TTC549 (cell line): ENCODE data around the gene FBXL17.

ENCODE experiments used
- FAIRE-seq: peaks from 2 replicates; lab custom pipeline; 2012; peaks lifted over from hg19 to GRCh38; lab: Jason Lieb, UNC

The FBXL17 gene

GRCh38 chr5:107990881-107991810 lies 390.8 kb downstream of the FBXL17 start:
- no peak for FAIRE-seq

DNA sequence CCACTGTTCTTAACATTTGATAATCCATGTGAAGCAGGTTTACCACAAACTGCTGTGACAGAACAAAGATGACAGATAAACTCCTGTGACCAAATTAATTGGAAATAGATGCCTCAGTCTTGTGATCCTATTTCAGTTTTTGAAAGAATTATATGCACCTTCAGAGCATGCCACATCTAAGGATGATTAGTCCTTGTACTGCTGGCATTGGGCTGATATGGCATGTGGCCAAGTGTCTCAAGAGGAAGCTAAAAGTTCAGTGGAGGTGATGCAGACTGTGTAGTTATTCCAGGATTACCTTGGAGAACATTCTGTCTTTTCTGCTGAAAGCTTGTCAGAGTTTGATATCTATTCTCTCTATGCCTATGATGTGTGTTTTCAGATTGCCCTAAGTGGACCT lies 396.8 kb downstream of the FBXL17 start:
- FAIRE-seq = no peak

GRCh38 chr5:107982703-107983425 lies 399.0 kb downstream of the FBXL17 start:
- FAIRE-seq = no peak

DNA sequence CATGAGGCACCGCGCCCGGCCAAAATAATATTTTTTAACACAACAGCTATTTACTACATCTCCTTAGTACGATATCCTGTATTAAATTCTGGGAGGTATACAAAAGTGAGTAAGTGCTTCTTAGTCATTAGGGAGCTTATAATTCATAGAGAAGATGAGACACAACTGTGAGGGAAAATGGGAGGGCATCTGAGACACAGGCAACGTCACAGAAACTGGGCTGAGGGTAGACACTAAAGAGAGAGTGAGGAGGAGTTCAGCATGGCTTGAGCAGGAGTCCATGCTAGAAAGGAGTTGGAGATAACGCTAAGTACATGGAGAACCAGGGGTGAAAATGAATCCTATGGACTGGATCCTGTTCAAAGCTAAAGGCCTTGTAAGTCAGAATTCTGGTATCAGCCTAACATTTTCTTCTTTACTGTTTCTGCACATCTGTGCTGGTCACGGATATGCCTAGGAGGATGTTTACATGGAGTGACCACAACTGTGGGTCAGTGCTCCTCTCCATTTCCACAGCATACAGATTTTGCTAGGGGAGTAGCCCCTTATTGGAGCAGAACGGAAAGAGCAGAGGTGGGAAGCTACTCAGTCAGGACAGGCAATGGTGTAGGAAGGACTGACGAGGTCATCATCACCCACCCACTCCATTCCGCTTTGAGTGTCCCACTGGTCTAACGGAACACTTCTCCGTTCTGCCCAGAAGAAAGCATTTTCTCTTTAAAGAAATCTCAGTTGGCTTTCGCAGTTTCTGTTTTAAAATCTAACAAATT lies 400.8 kb downstream of the FBXL17 start:
- no peak for FAIRE-seq

DNA sequence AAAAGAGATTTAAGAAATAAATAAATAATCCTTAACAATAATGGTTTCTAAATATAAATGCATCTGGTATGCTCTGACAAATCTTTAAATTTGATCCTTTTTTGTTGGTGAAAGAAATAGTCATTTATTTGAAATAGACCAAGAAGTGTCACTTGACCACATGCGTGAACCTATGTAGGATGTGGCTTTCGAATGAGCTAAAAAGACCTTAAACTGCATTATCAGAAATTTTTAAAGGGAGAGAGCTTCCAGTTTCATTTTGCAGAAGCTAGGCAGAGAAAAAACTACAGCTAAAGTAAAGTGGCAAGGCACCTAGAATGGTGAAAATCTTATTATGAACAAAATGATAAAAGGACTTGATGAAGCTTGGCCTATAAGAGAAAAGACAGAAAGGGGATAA lies 402.0 kb downstream of the FBXL17 start:
- no peak for FAIRE-seq

GRCh38 chr5:107979291-107979690 lies 402.6 kb downstream of the FBXL17 start:
- no peak for FAIRE-seq

GRCh38 chr5:107977550-107978071 lies 404.3 kb downstream of the FBXL17 start:
- FAIRE-seq = no peak

DNA sequence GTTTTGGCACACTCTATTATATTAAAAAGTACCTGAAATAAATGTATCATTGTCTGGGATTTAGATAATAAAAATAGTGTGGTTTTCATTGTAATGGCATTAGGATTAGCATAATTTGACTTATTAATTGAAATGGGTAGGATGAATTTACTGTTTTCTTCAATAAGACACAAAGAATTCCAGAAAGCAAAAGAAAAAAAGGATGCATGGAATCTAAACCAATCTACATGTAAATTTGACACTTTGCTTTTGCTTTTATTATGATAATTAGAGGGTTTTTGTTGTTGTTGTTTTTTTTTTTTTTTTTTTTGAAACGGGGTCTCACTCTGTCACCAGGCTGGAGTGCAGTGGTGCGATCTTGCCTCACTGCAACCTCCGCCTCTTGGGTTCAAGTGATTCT lies 406.3 kb downstream of the FBXL17 start:
- FAIRE-seq = no peak

- no peak for FAIRE-seq
These were observed 410.1 kb downstream of the FBXL17 start for GRCh38 chr5:107971846-107972245.

DNA sequence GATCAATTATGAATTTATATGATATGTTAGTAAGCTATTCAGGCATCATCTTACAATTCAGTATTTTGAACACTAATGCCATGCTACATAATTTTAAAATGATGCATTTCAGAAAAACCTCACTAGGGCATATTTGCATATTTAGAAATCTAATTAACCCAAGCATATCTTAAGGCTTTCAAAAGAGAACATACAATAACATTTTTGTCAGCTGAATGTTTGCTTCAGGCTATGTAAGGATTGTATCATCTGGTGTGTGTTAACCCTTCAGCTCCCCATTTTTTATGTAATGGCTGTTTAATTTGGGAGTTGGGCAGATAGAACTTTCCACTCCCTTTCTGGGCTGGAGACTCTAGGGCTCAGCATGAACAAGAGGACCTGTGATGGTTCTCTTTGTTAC lies 412.1 kb downstream of the FBXL17 start:
- no peak for FAIRE-seq

DNA sequence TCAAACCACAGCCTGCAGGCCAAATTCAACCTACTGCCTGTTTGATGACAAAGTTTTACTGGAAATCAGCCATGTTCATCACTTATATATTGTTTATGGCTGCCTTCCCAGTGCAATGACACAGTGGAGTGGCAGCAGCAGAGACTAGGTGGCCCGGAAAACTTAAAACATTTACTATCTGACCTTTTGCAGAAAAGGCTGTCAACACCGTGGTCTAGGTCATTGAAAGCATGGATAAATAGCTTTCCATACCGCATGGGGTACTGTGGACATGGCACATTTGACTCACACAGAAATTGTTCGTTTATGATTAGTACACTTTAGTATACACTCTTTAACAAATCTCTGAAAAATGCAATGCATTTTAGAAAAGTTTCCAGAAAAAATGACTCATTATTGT lies 412.9 kb downstream of the FBXL17 start:
- FAIRE-seq = no peak

DNA sequence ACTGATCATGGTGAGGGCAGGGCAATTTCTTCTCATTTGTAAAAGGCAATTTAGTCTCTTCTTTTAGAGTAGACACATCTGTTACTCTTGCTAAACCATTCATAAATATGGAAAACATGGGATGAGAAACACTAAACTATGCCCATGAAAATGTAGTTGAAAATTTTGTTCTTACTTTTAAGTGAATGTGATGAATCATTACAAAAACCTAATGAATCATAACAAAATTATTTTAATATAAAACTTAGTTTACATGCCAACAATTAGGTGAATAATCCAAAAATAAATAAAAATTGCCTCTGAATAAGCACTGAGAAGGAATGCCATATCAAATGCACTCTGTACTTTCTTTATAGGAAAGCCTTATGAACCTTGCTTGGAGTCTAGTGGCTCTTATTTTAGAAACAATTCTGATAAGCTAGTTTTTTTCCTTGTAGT lies 413.5 kb downstream of the FBXL17 start:
- FAIRE-seq = no peak

- no peak for FAIRE-seq
These were observed 415.7 kb downstream of the FBXL17 start for GRCh38 chr5:107966201-107966600.

- FAIRE-seq = no peak
These were observed 417.2 kb downstream of the FBXL17 start for GRCh38 chr5:107964722-107965121.

DNA sequence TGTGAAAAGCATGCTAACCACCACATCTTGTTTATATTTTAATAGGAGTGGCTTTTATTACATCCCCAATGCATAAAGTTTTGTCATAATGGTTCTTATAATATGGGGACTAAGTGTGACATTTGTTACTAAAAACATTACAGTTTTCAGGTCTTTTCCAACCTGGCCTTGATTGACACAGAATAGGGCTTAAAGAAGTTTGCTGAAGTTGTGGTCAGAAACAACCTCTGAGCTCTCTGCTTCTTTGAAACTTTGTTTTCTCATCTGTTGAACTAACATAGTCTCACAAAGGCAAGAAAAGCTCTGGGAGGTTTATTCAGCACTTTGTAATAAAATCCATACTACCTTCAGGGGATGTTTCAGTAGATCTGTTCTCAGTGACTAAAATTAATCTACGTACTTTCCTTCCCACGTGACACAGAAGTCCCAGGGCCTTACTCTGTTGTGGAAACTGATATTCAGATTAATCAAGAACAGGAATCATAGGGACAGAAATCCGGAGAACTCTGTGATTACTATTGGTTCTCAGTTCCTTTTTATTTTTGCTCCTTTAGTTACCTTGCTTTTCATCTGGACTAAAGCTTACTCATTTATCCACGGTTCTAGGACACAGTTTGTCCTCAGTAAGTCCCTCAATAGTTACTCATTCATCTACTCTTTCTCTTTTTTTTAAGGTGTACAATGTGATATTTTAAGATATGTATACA lies 422.2 kb downstream of the FBXL17 start:
- no peak for FAIRE-seq

- FAIRE-seq = no peak
These were observed 423.0 kb downstream of the FBXL17 start for GRCh38 chr5:107958861-107959260.

- no peak for FAIRE-seq
These were observed 423.5 kb downstream of the FBXL17 start for GRCh38 chr5:107958432-107958831.

DNA sequence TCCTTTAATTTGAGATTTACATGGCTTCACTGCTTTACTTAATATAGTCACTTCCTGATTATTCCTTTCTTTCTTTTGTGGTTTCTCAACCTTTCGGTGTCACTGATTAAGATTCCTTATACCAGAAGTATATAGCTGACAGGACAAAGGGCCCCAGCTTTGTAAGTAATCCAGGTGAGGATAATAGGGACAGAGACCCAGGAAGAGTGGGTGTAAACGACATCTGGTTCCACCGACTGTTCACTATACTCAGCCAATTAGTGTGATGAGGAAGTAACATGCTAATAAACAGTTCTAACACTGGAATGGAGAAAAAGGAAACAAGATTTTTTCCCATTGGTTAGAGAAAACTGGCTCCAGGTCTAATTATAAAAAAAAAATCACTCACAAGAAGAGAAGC lies 424.8 kb downstream of the FBXL17 start:
- no peak for FAIRE-seq

DNA sequence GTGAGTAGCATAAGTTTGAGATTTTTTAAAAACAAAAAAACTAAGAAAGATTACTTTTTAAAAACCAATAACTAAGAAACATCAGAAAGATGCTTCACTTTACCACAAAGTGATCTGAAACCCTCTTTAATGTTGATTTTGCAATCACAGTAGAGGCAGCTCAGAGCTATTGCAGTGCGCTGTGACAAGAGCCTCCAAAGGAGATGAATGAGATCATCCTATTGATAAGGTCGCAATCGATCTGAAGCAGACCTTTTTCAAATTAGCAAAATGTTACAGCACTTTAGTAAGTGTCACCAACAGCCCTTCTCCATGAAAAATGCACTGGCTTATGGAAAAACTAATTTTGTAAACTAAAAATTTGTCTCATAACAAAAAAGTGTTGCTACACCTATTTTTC lies 426.6 kb downstream of the FBXL17 start:
- FAIRE-seq = no peak

DNA sequence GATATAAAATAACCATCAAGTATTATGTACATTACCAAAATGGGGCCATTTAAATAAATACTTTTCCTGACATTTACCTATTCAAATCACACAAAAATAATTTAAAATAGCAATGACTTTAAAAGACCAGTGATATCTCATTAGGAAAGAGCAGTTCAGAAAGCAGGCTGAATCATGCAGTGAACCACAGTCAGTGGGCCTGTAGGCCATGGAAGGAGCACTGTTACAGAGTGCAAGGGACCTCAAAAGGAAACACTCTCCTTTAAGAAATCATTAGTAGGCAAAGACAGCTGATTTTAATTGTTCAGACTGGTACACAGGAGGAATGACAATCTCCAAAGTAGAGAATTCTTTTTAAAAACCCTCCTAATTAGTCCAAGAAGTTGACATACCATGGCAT lies 427.6 kb downstream of the FBXL17 start:
- FAIRE-seq = no peak

GRCh38 chr5:107952450-107952849 lies 429.4 kb downstream of the FBXL17 start:
- FAIRE-seq = no peak

GRCh38 chr5:107951309-107951708 lies 430.6 kb downstream of the FBXL17 start:
- no peak for FAIRE-seq
